HG02798 (cell line): ENCODE measurements around the gene NECTIN1.

Experiments used
- ATAC-seq: cut with Tn5 transposase; IDR thresholded peaks from one replicate; pipeline ENCODE4 v1.9.1; 2021; ENCODE audit warnings: mild to moderate bottlenecking; ENCODE audit not compliant: unreplicated experiment, poor library complexity

NECTIN1 gene

DNA sequence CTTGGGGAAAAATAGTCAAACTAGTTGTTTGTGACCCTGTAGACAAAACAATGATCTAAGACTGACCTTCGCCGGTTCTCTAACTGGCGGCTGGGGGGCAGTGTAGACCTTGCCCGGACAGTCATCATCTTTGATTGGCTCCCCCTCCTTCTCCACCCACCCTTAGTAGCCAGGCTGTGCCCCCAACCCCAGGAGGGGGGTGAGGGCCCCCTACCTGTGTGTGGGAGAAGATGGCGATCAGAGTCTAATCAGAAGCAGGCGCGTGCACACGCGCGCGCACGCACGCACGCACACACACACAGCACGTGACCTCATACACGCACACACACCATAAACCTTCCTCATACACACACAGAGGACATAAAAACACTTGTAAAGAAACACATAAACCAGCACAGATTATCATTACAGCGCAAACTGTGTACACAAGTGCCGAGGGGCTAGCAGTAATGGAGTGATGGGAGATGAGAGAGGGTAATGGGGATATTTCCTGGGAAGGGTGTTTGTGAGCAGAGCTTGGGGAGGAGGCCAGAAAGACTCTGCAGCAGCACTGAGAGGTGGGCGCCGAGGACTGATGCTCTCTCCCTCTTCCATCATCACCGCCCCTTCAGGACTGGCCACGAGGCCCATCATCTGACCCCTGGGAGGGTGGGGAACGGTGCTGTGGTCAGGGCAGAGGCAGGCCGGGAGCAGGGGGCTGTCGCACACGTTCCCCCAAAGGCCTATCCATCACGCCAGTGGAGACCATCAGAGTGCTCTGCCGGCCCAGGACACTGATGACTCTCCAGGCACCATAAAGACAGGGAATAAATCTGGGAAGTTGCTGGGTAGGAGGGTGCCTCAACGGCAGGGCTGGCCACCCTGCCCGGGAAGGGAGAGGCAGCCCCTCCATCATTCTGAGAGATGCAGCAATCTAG, 12.2 kb downstream of the NECTIN1 start:
- ATAC-seq: no peak

DNA sequence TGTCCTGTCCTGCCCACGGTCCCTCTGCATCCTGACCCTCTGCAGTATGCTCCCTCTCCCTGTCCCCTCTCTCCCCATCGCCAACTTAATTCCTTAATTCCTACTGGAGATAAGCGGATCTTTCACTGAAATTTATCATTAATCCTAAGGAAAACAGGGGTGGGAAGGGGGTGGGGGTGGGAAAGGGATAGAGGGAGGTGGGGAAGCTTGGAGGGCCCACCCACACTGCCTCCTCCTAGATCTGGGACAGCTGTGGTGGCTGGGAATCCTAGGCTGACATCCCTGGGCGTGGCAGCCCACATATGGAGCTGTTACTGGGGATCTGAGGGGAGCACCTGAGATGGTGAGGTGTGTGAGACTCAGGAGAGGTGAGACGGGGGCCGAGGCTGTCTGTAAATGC, 14.4 kb downstream of the NECTIN1 start:
- no peak for ATAC-seq

DNA sequence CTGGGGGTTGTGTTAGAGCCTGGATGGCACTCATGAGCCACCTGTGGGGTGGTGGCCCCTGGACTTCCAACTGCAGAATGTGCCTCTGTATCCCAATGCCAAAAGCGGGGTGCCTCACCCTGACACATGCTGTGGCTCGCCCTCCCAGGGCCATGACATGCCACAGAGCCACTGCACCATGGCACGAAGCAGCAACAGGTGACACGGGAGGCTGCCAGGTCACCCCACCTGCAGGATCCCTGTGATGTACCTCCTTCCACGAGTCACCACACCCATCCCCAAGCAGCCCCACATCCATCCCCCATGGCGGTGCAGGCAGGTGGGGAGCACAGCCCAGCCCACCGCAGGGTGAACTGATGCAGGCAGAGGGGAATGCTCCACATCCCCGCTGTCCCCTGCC, 14.8 kb downstream of the NECTIN1 start:
- ATAC-seq: no peak

DNA sequence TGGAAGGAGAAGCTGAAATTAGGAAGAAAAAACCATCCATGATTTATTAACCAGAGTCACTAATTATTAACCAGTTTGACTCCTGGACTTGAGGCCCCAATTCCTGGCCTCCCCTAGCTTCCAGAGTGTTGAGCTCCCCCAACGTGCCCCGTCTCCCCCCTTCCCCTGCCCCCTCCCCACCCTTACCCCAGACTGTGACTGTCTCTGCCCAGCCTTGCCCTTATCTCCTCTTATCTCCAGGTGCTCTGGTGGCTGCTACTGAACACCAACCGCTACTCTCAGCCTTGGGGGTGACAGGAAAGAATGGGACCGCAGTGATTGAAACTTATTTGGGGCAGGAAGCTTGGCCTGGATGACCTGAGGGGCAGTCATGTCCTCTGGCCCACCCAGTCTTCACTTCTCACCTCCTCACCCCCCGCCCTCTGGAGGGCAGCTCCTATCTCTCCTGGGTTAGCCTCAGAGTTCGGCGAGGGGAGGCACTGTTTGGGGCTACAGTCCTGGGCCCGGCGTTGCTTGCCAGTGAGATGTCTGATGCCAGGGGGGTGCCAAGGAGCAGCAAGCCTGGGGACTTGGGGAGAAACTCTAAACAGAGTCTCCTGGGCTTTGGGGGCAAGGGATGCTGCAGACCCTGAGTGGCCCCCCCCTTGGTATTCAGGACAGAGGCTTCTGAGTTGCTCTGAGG, 15.5 kb downstream of the NECTIN1 start:
- ATAC-seq: no peak

DNA sequence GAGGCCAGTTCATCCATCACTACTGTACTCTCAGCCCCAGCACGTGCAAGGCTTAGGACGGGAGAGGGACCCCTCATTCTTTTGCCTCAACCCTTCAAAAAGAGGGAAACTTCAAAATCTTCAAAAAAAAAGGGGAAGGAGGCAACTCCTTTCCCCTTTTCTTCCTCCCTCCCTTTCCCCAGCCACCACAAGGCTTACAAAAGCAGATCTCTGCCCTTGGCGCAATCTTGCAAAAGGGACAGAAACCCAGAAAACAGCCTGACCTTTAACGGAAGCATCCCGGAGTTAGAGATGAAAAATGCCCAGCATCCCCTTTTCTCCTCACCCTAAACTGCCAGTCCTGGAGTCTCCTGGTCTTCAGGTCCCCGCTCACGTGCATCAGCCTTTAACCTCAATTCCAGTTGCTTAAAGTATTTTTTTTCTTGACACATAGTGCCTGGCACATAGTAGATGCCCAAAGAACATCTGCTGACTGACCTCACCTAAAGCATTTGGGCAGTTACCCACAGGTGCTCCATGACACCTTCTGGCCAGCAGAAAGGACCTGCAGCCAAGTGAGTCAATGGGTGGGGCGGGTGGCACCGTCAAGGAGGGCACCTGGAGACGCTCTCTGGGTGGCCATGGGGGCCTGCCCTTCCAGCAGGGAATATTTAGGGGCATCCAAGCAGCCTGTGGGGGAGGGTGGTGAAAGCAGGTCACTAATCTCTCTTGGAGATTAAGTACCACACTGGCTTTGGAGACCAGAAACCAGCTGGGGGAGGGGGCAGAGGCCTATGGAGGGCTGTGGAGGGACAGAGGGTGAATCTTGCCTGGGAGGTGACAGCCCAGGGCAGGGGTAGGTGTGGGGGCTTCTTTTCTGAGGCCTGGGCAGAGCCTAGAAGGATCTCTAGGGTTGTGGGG, 16.3 kb downstream of the NECTIN1 start:
- ATAC-seq: no peak

DNA sequence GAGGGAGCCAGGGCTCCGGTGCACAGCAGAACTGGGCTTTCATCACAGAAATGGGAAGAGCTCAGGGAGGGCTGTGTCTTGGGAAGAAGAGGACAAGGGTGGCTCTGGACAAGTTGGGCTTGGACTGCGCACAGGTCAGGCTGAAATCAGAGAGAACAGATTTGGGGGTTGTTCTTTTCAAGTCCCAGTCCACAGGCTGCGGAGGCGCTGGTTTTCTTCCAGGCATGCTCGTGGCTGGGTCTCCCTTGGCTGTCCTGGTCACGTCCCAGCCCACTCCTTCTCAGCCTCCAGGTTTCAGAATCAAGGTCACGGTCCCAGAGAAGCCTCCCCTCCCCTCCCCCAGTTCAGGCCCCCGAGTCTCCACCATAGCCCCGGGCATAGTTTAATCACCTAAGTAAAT, 17.0 kb downstream of the NECTIN1 start:
- ATAC-seq: no peak

DNA sequence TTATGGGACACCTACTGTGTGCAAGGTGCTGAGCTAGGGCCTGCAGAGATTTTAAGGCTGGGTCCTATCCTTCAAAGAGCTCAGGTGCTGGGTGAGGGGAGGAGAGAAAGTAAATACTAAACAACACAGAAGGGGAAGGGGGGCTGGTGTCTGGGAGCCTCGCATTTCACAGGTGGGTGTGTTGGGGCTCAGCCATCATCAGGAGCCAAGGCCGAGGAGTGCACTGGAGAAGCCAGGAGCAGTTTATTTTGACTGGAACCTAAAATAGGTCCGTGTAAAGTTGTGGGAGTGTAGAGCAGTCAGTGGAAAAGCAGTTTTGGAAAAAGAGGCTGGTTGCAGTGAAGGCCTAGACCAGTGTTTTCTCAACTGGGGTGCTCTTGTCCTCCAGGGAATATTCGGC, 17.5 kb downstream of the NECTIN1 start:
- ATAC-seq: no peak

DNA sequence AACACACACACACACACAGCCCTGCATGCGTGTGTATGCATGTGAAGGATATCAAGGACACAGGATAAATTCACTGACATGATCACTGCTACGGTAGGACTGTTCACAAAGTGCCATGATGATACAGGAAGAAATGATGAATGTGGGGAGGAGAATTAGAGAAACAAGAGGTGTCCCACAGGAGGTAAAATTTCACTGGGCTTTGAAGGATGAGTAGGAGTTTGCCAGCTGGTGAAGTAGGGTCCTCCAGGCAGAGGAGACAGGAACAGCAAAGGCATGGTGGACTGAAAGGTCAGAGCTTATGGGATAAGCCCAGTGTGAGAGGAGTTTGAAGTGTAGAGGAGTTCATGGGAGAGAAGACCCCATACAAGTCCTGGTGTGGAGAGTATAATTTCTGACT, 18.6 kb downstream of the NECTIN1 start:
- ATAC-seq: no peak

DNA sequence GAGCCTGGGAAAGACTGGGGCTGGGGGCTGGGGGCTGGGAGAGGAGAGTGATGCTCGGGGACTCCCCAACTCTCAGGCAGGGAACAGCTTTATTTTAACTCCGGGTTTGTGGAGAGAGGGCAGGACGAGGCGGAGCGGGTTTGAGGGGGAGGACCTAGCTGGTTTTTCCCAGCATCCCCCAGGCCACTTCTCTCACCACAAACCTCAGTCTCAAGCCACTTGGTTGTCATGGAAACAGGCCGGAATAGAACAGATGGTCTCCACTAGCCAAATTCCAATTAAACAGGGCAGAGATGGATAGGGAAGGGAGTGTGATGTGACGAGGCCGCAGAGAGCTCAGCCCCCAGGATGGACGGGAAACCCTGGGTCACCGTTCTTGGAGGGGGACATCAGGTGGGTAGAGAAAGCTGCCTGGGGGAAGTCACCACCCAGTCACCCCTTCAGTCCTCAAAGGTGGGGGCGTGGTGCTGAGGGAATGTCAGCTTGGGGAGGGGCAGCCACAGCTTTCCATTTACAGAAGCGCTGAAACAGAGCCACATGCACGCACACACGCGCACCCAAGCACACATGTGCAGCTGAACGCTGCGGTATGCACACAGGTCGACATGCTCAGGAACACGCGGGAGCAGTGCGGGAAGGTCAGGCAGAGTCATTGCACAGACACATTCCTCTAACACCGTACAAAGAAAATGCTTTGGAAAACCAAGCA, 19.2 kb downstream of the NECTIN1 start:
- no peak for ATAC-seq

DNA sequence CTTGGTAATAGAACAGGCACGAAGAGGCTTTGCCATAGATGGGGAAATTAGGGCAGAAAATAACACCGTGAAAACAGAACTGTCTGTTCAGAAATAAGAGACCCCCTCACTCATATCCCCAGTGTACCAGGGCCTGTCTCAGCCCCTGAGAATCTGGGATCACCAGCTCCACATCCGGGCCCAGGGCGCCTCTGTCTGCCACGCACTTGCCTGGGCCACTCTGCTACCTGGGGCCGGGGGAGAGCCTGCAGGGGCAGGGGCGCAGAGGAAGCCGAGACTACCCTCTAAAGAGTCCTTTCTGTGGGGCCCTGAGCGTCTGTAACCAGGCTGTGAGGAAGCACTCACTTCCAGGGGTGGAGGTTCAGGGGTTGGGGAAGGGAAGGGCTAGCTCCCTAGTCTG, 19.8 kb downstream of the NECTIN1 start:
- ATAC-seq: no peak

DNA sequence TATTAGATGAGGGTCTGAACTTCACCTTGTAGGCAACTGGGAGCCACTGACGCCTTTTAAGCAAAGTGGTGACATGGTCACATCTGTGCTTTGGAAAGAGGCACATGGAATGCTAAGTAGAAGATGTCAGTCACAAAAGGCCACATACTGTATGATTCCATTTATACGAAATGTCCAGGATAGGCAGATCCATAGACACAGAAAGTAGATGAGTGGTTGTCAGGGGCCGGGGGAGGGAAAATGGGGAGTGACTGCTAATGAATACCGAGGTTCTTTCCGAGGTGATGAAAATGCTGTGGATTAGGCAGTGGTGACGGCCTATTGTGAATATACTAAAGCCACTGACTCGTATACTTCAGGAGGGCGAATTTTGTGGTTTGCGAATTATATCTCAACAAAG, 20.6 kb downstream of the NECTIN1 start:
- ATAC-seq: no peak

DNA sequence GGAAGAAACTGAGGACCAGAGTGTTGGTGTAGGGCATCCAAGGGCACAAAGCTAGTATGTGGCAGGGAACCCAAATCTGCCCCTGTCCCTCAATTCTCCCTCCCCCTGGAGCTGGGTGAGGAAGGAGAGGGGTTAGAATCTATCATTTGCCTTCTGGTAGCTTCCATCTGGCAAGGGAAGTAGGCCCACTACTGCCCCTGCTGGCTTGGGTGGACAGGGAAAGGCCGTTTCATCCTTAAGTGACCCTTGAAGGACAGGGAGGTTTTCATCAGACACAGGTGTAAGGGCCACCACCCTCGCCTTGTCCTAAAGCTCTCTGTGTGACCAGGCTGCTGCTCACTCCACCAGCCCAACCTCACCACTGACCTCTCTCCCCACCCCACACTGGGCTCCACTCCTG, 22.1 kb downstream of the NECTIN1 start:
- ATAC-seq: no peak

DNA sequence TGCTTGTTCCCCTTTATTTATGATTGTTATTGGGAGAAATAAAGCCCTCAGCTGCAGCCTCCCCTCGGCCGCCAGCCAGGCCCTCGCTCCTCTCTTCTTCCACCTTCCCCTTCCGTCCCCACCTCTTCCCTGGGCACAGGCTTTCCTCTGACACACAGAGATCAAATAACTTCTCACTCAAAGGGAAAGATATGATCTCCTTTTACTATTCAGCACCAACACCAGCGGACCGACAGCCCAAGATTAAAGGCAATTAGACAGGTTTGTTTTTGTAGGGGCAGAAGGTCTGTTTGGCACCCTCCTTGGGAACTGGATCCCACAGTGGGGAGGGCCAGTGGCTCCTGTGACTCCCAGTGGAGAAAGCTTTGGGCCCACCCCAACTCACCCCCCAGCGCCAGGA, 23.0 kb downstream of the NECTIN1 start:
- ATAC-seq: no peak

DNA sequence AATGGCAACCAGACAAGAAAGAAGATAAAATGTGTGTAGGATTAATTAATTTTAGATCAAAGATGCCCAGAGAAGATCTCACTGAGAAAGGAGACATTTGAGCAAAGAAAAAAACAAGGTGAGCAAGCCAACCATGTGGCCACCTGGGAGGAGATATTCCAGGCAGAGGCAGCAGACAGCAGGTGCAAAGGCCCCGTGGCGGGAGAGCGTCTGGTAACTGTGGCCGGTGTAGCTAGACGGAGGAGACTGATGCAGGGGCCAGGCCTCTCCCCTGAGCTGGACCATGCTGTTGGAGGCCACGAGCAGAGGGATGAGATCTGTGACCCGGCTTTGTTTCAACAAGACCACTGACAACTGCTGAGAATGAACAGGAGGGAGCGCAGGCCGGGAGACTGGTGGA, 23.6 kb downstream of the NECTIN1 start:
- no peak for ATAC-seq

DNA sequence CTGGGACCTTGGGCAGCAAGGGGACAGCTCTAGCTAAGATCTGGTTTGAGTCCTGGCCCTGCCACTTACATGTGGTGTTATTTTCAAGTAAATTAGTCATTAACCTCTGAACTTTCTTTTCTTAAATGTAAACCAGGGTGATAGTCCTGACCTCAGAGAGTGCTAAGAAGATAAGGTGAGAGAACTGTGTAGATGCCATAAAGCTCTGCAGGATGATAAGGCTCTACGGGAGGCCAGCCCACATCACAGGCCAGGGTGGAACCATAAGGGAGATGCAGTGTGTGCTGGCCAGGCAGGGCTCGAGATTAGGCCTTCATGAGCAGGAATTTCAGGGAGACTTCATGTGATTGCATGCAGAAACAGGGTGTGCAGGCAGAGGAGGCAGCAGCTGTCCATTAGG, 24.2 kb downstream of the NECTIN1 start:
- ATAC-seq: no peak

DNA sequence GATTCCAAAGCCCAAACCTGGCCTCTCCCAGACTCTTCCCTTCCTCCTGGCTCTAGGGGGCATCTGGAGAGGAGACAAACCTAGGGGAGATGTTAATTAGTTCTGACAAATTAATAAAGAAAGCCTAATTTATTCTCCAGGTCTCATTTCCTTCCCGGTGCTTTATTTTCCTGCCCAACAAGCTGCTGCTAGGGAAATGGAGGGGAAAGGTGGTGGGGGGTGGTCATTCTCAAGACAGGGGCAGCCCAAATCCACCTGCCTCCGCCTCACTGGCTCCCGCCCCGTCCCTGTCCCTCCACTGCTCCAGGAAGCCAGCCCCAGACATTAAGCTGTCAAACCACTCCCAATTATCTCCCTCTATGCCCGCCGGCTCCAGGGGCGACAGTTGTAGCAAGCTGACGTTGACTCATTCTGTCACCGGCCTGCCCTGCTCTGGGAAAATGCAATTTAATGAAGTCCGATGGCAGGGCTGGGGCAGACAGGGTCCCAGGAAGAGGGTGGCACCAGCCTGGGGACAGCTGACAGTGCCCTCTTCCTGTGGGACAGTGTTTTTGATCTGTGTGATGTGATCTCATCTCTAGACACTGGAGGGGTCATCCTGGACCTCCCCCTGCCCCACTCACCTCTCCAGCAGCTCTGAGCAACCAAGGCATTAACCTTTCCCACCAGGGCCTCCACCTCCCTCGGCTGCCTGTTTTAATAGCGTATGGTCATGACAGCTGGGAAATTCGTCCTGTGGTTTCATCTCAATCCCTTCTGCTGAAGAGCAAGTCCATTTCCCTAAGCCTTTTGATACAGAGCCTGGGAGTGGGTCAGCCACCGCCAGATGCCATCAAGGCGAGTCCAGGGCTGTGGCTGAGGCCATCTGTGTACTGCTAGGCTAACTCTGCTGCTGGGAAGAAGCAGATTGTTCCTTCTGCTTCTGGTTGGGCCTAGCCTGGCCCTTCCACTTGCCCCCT, 27.1 kb downstream of the NECTIN1 start:
- ATAC-seq: no peak

DNA sequence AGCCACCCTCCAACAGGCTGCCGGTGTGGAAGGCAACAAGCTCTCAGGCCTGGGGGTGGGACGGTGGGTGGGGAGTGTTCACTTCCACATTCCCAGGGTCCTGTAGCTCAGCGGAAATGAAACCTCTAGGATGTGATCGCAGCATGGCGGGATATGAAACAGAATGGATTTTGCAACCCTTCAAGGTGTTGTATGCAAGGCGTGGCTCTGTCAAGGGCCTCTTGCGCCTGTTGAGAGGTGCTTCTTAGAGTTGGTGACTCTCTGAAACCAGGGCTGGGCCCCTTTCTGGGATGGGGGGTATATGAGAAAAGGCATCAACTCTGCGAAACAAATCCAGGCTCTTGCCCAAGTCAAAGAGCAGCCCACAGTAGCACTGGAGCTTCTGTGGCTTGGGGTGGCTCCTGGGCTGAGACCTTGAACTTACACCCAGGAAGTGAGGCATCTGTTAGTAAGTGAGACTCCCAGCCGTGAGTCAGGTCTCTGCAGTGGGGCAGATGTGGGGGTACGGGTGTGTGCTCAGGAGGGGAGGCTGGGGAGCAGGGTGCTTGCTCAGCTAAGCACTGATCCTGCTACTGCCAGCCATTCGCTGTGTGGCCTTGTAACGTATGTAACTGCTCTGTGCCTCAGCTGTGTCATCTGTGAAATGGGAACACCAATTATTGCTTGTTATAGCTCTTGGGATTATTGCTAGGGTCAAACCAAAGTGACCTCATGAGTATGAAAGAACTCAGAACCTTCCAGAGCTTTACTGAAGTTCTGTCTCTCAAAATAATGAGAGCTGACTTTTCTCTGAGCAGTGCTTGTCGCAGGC, 28.3 kb downstream of the NECTIN1 start:
- ATAC-seq: no peak

DNA sequence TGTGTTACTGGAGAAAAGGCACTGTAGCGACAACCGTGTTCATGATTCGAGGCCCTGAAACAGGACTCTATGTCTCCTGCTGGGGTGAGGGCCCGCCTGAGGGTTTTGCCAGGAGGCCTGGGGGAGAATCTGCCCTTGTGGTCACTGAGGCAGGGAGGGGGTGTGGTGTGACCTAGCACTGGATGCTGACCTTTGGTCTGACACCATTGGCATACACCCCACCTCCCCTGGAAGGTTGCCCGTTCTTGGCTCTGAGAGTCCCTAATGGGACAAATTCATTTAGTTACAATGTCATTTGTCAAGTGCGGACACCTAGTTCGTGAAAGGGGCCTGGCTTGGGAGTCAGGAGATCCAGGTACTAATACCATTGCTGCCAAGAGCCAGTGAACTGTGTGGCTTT, 29.0 kb downstream of the NECTIN1 start:
- no peak for ATAC-seq
